Activated T-cell treated with anti-CD3 and anti-CD28 coated beads, Interleukin-2, amount 50 U/mL, for 24 hours (primary cell): ENCODE measurements around the gene COA8.
"Not testable (repeated sequence)": the region's sequence is repeated elsewhere in the genome, so short reads cannot be mapped to it uniquely, and the experiment has no call there.

Experiments used
- DNase-seq: peaks from one replicate; pipeline ENCODE4 v3.0.0-alpha.2; 2020
- H3K27ac Mint-ChIP-seq: 2 replicates; pipeline ENCODE4 v1.8.0; 2020; ENCODE audit warnings: mild to moderate bottlenecking, mixed read lengths
- H3K27me3 Mint-ChIP-seq: 2 replicates; pipeline ENCODE4 v1.8.0; 2020; ENCODE audit warnings: mixed read lengths
- H3K36me3 Mint-ChIP-seq: 2 replicates; pipeline ENCODE4 v1.8.0; 2020; ENCODE audit warnings: low read depth, mixed read lengths
- H3K4me1 Mint-ChIP-seq: 2 replicates; pipeline ENCODE4 v1.8.0; 2020; ENCODE audit warnings: low read depth, mixed read lengths
- H3K4me3 Mint-ChIP-seq: 2 replicates; pipeline ENCODE4 v1.8.0; 2020; ENCODE audit warnings: mild to moderate bottlenecking, moderate library complexity, mixed read lengths
- H3K9me3 Mint-ChIP-seq: 2 replicates; pipeline ENCODE4 v1.8.0; 2020; ENCODE audit warnings: mixed read lengths

The COA8 gene

DNA sequence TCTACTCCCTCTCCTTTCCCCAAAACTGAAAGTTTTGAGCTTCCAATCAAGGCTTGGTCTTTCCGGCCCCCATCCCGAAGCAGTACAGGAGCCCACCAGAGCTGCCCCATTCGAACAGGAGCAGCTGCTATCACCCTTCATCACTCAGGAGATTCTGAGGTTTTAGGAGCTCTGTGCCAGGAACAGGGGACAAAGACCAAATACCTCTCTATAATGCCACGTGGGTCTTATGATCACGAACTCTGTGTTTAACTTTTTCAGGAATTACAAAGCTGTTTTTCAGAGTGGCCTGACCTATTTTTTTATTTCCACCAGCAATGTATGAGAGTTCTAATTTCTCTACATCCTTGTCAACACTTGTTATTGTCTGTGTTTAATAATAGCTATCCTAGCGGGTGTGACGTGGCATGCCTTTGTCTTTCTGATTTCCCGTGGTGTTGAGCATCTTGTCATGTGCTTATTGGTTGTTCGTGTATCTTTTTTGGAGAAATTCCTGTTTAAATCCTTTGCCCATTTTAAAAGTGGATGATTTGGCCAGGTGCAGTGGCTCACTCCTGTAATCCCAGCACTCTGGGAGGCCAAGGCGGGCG, 21.7 kb downstream of the COA8 start:
- H3K9me3 Mint-ChIP-seq = no peaks in the 10 kb centered on the region
- H3K27me3 Mint-ChIP-seq = no peaks in the 10 kb centered on the region
- no peak overlapping the region for H3K27ac Mint-ChIP-seq
- no peak for DNase-seq
- peaks cover 44% of the 10 kb centered on the region for H3K36me3 Mint-ChIP-seq
- no peak overlapping the region for H3K4me3 Mint-ChIP-seq
- no peaks in the 10 kb centered on the region for H3K4me1 Mint-ChIP-seq

DNA sequence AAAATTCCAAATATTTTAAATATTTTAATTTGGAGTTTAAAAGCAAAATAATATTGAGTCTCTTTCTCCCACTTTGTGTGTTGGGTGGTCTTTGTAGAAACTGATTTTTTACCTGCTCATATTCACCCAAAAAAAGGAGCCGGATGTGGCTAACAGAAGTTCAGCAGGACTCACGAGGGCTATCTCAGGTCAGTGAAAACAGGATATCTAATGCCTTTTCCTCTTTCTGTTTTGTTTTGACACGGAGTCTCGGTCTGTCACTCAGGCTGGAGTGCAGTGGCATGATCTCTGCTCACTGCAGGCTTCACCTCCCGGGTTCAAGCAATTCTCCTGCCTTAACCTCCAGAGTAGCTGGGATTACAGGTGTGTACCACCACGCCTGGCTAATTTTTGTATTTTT, 30.8 kb downstream of the COA8 start:
- no peak for DNase-seq
- Mint-ChIP-seq H3K9me3 (no peaks in the 10 kb centered on the region), H3K27ac (peak overlapping the region; percentile 18), H3K4me3 (no peak overlapping the region), H3K36me3 (peaks cover 21% of the 10 kb centered on the region), H3K27me3 (no peaks in the 10 kb centered on the region), H3K4me1 (peaks cover 7% of the 10 kb centered on the region)

DNA sequence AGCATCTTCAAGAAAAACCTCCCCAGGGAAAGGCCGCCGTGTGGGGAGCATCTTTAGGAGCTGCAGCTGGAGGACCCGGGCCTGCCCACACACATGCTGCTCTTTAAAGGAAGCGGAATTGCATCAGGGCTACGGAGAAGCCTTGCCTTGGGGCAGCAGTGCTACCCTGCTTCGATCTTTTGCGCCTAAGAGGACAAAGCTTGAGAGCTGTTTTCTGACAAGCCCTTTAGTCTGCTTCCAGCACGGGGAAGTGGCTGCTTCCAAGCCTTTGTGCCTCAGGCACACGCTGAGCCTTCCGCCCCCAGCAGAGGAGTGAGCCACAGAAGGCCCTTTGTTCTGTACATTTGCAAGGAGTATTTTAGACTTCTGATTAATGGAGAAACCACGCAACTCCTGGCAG, 31.5 kb downstream of the COA8 start:
- peaks cover 15% of the 10 kb centered on the region for H3K36me3 Mint-ChIP-seq
- DNase-seq = no peak
- peaks cover 7% of the 10 kb centered on the region for H3K4me1 Mint-ChIP-seq
- H3K9me3 Mint-ChIP-seq = no peaks in the 10 kb centered on the region
- no peaks in the 10 kb centered on the region for H3K27me3 Mint-ChIP-seq
- H3K4me3 Mint-ChIP-seq = no peak overlapping the region
- no peak overlapping the region for H3K27ac Mint-ChIP-seq

DNA sequence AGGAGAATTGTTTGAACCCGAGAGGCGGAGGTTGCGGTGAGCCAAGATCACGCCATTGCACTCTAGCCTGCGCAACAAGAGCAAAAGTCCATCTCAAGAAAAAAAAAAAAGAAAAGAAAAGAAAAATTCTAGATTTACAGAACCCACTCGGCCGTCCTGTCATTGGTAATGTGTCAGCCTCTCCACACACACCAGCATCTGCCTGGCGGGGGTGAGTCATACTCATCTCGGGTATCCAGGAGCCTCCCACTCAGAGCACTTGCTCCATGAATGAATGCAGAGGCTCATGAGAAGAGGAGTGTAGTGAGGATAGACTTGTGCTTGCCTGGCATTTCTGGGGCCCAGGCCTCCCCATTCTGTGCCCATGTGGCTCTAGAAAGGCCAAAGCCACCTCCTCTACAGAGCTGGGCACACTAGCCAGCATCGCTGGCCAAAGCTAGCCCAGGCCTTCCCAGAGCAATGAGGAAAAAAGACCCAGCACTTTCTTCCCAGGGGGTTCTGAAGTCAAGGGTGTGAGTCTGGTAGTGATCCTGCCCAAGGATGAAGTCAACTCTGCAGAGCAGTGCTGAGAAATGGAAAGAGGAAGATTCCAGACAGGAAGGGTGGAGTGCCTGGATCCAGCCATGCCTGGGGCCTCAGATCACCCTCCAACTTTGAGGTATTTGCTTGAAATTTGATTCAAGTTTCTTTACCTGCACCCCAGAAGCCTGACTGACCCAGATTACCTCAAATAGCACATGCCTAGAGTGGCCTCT, 35.0 kb downstream of the COA8 start:
- Mint-ChIP-seq H3K9me3 (no peaks in the 10 kb centered on the region), H3K27me3 (no peaks in the 10 kb centered on the region), H3K4me1 (peaks cover 7% of the 10 kb centered on the region), H3K27ac (peak overlapping the region; percentile 3), H3K4me3 (no peak overlapping the region), H3K36me3 (peaks cover 3% of the 10 kb centered on the region)
- no peak for DNase-seq

DNA sequence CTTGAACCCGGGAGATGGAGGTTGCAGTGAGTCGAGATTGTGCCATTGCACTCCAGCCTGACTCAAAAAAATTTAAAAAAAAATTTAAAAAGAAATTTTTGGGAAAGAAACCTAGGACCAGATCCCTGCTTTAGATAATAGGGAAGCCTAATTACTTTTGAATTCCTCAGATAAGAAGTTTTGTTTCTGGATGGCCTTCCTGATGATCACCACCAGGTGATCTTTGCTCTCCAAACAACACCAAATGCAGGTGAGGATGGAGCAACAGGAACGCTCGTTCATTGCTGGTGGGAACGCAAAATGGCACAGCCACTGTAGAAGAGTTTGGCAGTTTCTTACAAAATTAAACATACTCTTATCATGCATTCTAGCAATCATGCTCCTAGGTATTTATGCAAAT, 37.7 kb downstream of the COA8 start:
- DNase-seq = no peak
- Mint-ChIP-seq H3K36me3 (no peaks in the 10 kb centered on the region), H3K27me3 (no peaks in the 10 kb centered on the region), H3K4me3 (no peak overlapping the region), H3K4me1 (peaks cover 2% of the 10 kb centered on the region), H3K27ac (no peak overlapping the region), H3K9me3 (no peaks in the 10 kb centered on the region)

DNA sequence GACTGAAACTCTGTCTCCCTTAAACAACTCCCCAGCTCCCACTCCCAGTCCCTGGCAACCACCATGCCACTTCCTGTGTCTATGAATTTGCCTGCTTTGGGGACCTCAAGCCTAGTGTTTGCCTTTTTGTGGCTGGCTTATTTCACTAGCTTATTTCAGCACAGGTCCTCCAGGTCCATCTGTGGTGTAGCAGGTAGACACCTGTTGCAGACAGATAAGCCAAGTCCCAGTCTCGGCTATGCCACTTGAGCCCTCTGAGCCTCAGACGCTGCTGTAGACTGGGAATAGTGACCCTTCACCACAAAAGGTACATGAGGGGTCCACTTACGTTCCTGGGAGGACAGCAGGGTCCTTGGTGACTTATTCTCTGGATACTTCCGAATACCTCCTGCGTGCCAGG, 41.9 kb downstream of the COA8 start:
- Mint-ChIP-seq H3K36me3 (no peaks in the 10 kb centered on the region), H3K4me1 (peaks cover 18% of the 10 kb centered on the region), H3K4me3 (no peak overlapping the region)

DNA sequence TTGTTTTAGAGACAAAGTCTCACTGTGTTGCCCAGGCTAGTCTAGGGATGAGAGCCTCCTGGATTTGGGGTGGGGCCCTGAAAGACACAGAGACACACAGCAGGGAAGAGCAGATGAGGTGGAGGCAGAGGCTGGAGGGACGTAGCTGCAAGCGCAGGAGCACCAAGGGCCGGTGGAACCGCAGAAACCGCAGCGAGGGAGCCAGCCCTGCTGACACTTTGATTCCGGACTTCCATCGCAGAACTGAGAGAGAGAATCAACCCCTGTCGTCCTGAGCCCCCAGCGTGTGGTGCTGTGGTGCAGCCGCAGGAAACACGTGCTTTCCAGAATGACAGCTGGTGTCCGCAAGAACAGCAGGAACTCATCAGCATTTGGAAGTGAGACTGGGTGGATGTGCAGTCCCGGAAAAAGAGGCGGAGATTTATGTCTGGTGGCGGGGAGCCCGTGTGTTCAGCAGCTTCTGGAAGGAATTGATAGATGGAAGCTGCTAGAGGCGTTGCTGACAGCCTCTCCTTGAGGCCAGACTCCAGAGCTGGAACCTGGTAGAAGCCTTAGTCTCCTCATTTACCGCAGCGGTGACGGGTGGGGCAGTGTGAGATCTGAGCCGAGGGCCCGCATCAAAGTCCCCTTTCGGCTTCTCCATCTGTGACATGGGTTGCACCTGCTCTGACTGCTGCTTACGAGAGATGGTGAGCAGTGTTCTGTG, 44.4 kb downstream of the COA8 start:
- Mint-ChIP-seq H3K36me3 (no peaks in the 10 kb centered on the region), H3K9me3 (peaks cover 8% of the 10 kb centered on the region), H3K27ac (peak overlapping the region; percentile 78), H3K27me3 (peaks cover 22% of the 10 kb centered on the region), H3K4me3 (peak overlapping the region; percentile 55), H3K4me1 (peaks cover 18% of the 10 kb centered on the region)
- DNase-seq = peak; percentile 66

More for the DNA sequence above, 41.9 kb downstream of the COA8 start:
- H3K27ac Mint-ChIP-seq = no peak overlapping the region
- peaks cover 22% of the 10 kb centered on the region for H3K27me3 Mint-ChIP-seq
- no peaks in the 10 kb centered on the region for H3K9me3 Mint-ChIP-seq
- DNase-seq = no peak

DNA sequence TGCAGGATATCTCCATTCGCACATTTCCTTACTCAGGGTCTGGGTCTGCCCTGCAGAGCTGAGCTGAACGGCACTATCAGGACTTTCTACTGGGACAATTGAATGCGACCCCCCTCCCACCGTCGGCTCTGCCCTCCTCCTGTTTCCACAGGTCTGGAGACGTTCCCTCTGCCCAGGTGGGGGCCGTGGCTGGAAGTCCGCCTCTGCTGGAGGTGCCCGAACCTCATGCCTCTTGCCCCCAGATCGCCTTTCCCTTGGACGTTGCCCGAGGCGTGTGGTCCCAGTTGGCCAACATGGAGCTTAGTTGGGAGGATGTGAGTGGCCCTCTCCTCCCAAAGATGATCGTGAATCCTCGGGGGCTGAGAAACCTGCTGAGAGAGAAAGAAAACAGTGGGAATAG, 45.1 kb downstream of the COA8 start:
- H3K9me3 Mint-ChIP-seq = peaks cover 8% of the 10 kb centered on the region
- H3K4me1 Mint-ChIP-seq = peaks cover 18% of the 10 kb centered on the region
- no peaks in the 10 kb centered on the region for H3K36me3 Mint-ChIP-seq
- peak overlapping the region; percentile 78 for H3K27ac Mint-ChIP-seq
- DNase-seq = peak; percentile 36
- H3K4me3 Mint-ChIP-seq = peak overlapping the region; percentile 55
- H3K27me3 Mint-ChIP-seq = peaks cover 22% of the 10 kb centered on the region

DNA sequence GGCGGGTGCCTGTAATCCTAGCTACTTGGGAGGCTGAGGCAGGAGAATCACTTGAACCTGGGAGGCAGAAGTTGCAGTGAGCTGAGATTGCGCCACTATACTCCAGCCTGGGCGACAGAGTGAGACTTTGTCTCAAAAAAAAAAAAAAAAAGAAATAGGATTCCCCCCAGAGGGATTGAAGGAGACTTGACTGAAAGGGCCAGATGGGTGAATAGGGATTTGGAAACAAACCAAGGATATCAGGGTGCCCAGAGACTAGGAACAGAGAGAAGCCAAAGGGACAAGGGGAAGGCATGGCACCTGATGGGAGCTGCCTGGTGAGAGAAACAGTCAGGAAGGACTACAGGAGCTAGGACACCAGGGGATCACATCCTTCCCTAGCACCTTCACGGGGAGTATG, 46.3 kb downstream of the COA8 start:
- H3K27ac Mint-ChIP-seq, H3K36me3 Mint-ChIP-seq, DNase-seq, H3K9me3 Mint-ChIP-seq, H3K4me3 Mint-ChIP-seq: not testable (repeated sequence)
- Mint-ChIP-seq H3K27me3 (peaks cover 22% of the 10 kb centered on the region), H3K4me1 (peaks cover 18% of the 10 kb centered on the region)

DNA sequence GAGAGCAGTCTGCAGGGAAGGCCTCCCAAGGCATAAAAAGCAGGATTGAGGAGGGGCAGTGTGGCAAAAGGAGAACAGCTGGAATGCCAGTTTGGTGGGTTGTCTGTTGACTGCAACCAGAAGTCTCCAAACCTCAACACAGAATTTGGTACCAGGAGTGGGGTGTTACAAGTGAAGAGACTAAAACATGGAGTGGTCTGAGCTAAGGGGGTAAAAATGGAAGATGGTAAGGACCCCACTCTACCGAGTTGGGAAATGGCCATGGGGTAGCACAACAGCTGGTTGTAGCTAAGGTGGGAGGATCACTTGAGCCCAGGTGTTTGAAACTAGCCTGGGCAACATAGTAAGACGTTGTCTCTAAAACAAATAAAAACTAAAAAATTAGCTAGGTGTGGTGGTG, 48.5 kb downstream of the COA8 start:
- no peak overlapping the region for H3K4me3 Mint-ChIP-seq
- peaks cover 22% of the 10 kb centered on the region for H3K27me3 Mint-ChIP-seq
- peaks cover 8% of the 10 kb centered on the region for H3K9me3 Mint-ChIP-seq
- H3K36me3 Mint-ChIP-seq = no peaks in the 10 kb centered on the region
- no peak overlapping the region for H3K27ac Mint-ChIP-seq
- H3K4me1 Mint-ChIP-seq = peaks cover 18% of the 10 kb centered on the region
- no peak for DNase-seq

DNA sequence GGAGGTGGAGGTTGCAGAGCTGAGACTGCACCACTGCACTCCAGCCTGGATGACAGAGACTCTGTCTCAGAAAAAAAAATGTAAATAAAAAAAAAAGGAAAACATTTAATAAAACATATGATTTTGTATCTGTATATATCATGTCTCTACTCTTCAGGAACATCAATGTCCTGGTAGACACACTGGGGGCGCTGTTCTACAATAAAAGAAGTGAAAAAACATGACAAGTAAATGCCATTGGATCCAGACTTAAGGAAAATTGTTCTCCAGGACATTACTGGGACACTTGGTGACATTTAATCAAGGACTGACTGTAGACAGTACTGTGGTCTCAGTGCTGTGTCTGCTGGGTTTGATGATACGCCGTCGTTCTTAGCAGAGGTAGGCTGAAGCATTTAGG, 50.8 kb downstream of the COA8 start:
- H3K9me3 Mint-ChIP-seq = peaks cover 8% of the 10 kb centered on the region
- no peak overlapping the region for H3K4me3 Mint-ChIP-seq
- no peaks in the 10 kb centered on the region for H3K4me1 Mint-ChIP-seq
- H3K27me3 Mint-ChIP-seq = peaks cover 5% of the 10 kb centered on the region
- H3K36me3 Mint-ChIP-seq = no peaks in the 10 kb centered on the region
- H3K27ac Mint-ChIP-seq = no peak overlapping the region
- no peak for DNase-seq

DNA sequence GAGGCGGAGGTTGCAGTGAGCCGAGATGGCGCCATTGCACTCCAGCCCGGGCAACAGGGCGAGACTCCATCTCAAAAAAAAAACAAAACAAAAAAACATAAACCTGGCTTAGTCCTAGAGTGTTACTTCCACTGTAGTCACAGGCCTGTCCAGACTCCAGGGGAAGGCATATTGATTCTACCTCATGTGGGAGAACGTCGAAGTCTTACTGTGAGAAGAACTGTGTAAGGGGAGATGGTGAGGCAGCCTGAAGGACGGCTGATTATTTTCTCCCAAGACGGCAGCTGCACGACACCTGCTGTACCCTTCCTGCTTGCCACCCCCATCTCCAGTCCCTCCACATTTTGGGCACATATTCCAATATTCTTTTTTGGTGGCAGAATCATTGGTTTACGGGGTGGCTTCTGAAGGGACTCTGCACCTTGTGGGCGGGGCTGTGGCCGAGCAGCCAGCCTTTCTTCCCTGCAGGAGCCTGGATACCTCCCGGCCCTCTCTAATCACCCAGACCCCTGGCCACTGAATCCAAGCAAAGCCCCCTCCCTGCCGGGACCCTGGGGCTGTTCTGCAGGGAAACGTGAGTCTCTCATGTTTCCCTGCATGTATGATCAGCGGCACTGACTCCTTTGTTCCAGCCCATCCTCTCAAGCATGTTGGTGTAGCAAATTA, 54.0 kb downstream of the COA8 start:
- Mint-ChIP-seq H3K27ac (no peak overlapping the region), H3K4me1 (no peaks in the 10 kb centered on the region), H3K9me3 (no peaks in the 10 kb centered on the region), H3K27me3 (no peaks in the 10 kb centered on the region), H3K4me3 (no peak overlapping the region), H3K36me3 (no peaks in the 10 kb centered on the region)
- DNase-seq = no peak

DNA sequence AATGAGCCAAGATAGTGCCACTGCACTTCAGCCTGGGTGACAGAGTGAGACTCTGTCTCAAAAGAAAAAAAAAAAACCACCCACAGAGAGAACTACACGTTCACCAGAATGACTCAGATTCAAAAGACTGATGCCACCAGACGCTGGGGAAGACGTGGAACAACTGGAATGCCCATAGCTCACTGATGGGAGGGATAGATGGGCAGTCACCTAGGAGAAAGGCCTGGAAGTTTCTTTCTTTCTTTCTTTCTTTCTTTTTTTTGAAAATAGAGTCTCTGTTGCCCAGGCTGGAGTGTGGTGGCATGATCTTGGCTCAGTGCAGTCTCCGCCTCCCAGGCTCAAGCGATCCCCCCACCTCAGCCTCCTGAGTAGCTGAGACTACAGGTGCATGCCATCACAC, 56.3 kb downstream of the COA8 start:
- H3K27me3 Mint-ChIP-seq = no peaks in the 10 kb centered on the region
- no peaks in the 10 kb centered on the region for H3K9me3 Mint-ChIP-seq
- no peaks in the 10 kb centered on the region for H3K36me3 Mint-ChIP-seq
- peaks cover 2% of the 10 kb centered on the region for H3K4me1 Mint-ChIP-seq
- no peak for DNase-seq
- no peak overlapping the region for H3K27ac Mint-ChIP-seq
- H3K4me3 Mint-ChIP-seq = no peak overlapping the region

DNA sequence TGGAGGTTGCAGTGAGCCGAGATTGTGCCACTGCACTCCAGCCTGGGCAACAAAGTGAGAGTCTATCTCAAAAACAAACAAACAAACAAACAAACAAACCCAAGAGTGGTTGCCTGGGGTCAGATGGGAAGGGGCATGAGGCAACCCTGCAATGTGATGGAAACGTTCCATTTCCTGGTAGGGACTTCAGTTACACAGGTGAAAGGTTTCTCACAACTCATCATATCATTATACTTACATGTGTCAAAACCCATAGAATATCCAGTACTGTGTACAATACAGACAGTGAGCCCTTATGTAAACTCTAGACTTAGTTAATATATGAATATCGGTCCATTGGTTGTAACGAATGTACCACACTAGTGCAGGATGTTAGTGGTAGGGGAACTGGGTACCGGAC, 59.1 kb downstream of the COA8 start:
- H3K9me3 Mint-ChIP-seq = no peaks in the 10 kb centered on the region
- no peak overlapping the region for H3K4me3 Mint-ChIP-seq
- H3K4me1 Mint-ChIP-seq = peaks cover 19% of the 10 kb centered on the region
- no peaks in the 10 kb centered on the region for H3K27me3 Mint-ChIP-seq
- no peaks in the 10 kb centered on the region for H3K36me3 Mint-ChIP-seq
- DNase-seq = no peak
- no peak overlapping the region for H3K27ac Mint-ChIP-seq

DNA sequence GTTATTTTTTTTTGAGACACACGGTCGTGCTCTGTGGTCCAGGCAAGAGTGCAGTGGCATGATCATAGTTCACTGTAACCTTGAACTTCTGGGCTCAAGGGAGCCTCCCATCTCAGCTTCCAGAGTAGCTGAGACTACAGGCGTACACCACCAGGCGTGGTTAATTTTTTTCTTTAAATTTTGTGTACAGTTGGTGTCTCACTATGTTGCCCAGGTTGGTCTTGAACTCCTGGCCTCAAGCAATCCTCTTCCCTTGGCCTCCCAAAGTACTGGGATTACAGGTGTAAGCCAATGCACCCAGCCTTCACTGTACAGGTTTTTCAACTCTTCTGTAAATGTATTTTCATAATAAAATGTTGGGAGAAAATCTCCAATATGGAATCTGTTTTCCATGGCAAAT, 60.5 kb downstream of the COA8 start:
- H3K4me3 Mint-ChIP-seq = no peak overlapping the region
- no peaks in the 10 kb centered on the region for H3K36me3 Mint-ChIP-seq

More for the DNA sequence above, 60.5 kb downstream of the COA8 start:
- no peak for DNase-seq
- Mint-ChIP-seq H3K9me3 (no peaks in the 10 kb centered on the region), H3K27ac (no peak overlapping the region), H3K27me3 (no peaks in the 10 kb centered on the region), H3K4me1 (peaks cover 21% of the 10 kb centered on the region)
